Tibial nerve (tissue), 4 donors: Measurements from ENCODE around the gene UACA. TPM values are rescaled to one million over a fixed set of nuclear protein-coding genes. Genes with fewer than 3 reads are reported as not detected.

ENCODE experiments used
- DNase-seq, 2 donors: peaks; one replicate each; pipeline ENCODE4 v3.0.0-alpha.2; 2019; ENCODE audit warnings: low spot score in 2 of 2
- H3K27ac ChIP-seq, 4 donors: fragments of 200-600 bp; sonication (generic) in 3 of 4; one replicate each; pipeline ENCODE4 v1.5.1; 2017 to 2019; ENCODE audit warnings: mild to moderate bottlenecking in 1 of 4
- H3K27me3 ChIP-seq, 2 donors: fragments of 200-600 bp; sonication (generic) in 1 of 2; one replicate each; pipeline versions ENCODE4 v1.5.1 to v1.6.0; 2017 to 2019
- H3K36me3 ChIP-seq, 3 donors: fragments of 200-600 bp; sonication (generic); one replicate each; pipeline ENCODE4 v1.5.1; 2018 to 2019
- H3K4me1 ChIP-seq, 4 donors: fragments of 200-600 bp; sonication (generic) in 3 of 4; one replicate each; pipeline ENCODE4 v1.5.1; 2017 to 2019
- H3K4me3 ChIP-seq, 4 donors: fragments of 200-600 bp; sonication (generic) in 3 of 4; one replicate each; pipeline ENCODE4 v1.5.1; 2017 to 2019; ENCODE audit warnings: mild to moderate bottlenecking in 1 of 4, moderate library complexity in 1 of 4
- H3K9me3 ChIP-seq, 4 donors: fragments of 200-600 bp; sonication (generic) in 3 of 4; one replicate each; pipeline ENCODE4 v1.5.1; 2017 to 2019
- EP300 ChIP-seq, 2 donors: sonication (generic); formaldehyde crosslinking; IDR thresholded peaks; one replicate each; pipeline ENCODE4 v1.6.1; 2017; ENCODE audit warnings: antibody characterized with exemption in 2 of 2, mild to moderate bottlenecking in 1 of 2
- POLR2A ChIP-seq, 2 donors: fragments of 450-650 bp; IDR thresholded peaks; one replicate each; pipeline ENCODE4 v1.6.1; 2017; ENCODE audit warnings: antibody characterized with exemption in 2 of 2, mild to moderate bottlenecking in 2 of 2, moderate library complexity in 2 of 2
- WGBS, 2 donors: methylation state at CpG; one replicate each; pipeline ENCODE4 v1.1.5; 2018; 5-methylcytosine and 5-hydroxymethylcytosine counted together
- total RNA-seq, 4 donors: library from RNA; depleted of rRNA; stranded (reverse); fragments of >200 nt; gene quantifications; one replicate each; pipeline ENCODE4 v1.1.0, GENCODE V29; 2016
- TF ChIP-seq, protein P1 (sequence below), 5 experiments: fragments of 200-600 bp in 3 of 5; fragments of 450-650 bp in 2 of 5; sonication (generic) in 3 of 5; IDR thresholded peaks; one replicate each; pipeline ENCODE4 v1.5.1; 2016 to 2019; ENCODE audit warnings: antibody characterized with exemption in 5 of 5, mild to moderate bottlenecking in 3 of 5, moderate library complexity in 2 of 5

The UACA gene
- total RNA-seq, 4 donors from 2014 or later: 107 to 210 (median 168) TPM

DNA sequence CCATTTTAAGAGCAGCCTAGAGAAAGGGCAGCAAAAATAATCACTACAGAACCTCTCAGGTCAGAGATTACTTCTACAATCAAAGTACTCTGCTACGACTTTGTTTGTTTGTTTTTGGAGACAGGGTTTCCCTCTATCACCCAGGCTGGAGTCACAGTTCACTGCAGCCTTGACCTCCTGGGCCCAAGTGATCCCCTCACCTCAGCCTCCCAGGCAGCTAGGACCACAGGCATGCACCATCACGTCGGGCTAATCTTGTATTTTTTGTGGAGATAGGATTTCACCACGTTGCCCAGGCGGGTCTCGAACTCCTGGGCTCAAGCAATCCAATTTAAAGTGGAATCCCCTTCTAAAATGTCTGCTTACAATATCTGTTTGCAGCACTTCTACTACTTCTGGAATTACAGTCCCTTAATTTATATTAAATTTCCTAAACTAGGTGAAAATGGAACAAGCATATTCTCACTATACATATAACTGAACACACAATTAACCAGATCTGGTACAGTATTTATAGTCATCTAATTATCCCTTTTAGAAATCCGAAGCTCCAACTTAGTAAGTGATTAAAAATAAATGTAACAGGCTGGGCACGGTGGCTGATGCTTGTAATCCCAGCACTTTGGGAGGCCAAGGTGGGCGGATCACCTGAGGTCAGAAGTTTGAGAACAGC, 4.4 kb downstream of the UACA start:
- H3K4me1 ChIP-seq: peaks cover 0 to 79% (median 14%) of the 10 kb centered on the region in 4 donors
- no peaks in the 10 kb centered on the region for H3K27me3 ChIP-seq
- WGBS, 2 donors: 52 to 53% methylated on average over 9 of the region's 9 CpGs
- no peaks in the 10 kb centered on the region for H3K36me3 ChIP-seq
- no peaks in the 10 kb centered on the region for H3K9me3 ChIP-seq
- DNase-seq: no peak
- peak overlapping the region in 2 of 4 donors; percentile 47 to 60 for H3K27ac ChIP-seq
- TF ChIP-seq EP300 (IDR thresholded peaks at IDR 0.05) (no peak), POLR2A (IDR thresholded peaks at IDR 0.05) (no peak)
- TF ChIP-seq, protein P1, sequence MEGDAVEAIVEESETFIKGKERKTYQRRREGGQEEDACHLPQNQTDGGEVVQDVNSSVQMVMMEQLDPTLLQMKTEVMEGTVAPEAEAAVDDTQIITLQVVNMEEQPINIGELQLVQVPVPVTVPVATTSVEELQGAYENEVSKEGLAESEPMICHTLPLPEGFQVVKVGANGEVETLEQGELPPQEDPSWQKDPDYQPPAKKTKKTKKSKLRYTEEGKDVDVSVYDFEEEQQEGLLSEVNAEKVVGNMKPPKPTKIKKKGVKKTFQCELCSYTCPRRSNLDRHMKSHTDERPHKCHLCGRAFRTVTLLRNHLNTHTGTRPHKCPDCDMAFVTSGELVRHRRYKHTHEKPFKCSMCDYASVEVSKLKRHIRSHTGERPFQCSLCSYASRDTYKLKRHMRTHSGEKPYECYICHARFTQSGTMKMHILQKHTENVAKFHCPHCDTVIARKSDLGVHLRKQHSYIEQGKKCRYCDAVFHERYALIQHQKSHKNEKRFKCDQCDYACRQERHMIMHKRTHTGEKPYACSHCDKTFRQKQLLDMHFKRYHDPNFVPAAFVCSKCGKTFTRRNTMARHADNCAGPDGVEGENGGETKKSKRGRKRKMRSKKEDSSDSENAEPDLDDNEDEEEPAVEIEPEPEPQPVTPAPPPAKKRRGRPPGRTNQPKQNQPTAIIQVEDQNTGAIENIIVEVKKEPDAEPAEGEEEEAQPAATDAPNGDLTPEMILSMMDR (IDR thresholded peaks at IDR 0.05): no peak
- no peak overlapping the region for H3K4me3 ChIP-seq

DNA sequence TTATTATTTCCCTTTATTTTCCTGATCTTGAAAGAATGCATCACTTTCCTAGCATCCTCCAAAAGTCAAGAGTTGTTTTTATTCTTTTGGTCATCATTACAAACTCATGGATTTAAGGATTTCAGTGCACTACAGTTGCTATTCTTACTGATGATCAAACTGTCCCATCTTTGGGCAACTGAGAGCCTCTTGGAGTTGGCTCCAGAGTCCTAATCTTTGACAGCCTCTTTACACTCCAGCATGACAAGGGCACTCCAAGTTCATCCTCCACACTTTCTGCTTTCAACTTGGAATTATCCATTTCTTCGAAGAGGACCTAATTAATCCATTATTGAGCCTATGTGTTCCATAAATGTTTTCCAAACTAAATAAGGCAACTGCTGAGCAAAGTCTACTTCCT, 5.7 kb downstream of the UACA start:
- H3K36me3 ChIP-seq: no peaks in the 10 kb centered on the region
- TF ChIP-seq POLR2A (IDR thresholded peaks at IDR 0.05): no peak
- TF ChIP-seq, protein P1 (IDR thresholded peaks at IDR 0.05): no peak
- no peak overlapping the region for H3K4me3 ChIP-seq
- no peaks in the 10 kb centered on the region for H3K9me3 ChIP-seq
- DNase-seq: no peak
- 71 to 87% methylated on average over 1 of the region's 1 CpG for WGBS, 2 donors
- H3K27ac ChIP-seq: peak overlapping the region in 1 of 4 donors; percentile 2
- H3K4me1 ChIP-seq: peaks cover 0 to 92% (median 22%) of the 10 kb centered on the region in 4 donors
- H3K27me3 ChIP-seq: no peaks in the 10 kb centered on the region

DNA sequence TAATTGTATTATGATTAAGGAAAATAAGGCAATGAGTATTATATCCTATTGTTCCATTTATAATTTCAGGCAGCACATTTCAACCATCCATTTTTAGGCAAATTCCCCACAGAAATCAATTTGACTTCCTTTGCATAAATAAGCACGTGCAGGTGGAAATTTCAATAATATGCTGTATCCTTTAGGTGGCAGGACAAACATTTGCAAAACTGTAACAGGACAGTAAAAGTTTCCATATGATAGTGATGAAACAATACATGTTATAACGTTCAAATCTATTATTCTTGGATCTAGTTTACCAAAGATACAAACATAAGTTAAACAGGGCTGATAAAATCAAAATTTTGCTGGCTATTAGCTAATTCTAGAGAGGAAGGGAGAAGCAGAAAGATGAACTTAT, 8.5 kb downstream of the UACA start:
- 41 to 47% methylated on average over 2 of the region's 2 CpGs for WGBS, 2 donors
- H3K9me3 ChIP-seq: no peaks in the 10 kb centered on the region
- H3K36me3 ChIP-seq: no peaks in the 10 kb centered on the region
- no peak for TF ChIP-seq POLR2A (IDR thresholded peaks at IDR 0.05)
- TF ChIP-seq, protein P1 (IDR thresholded peaks at IDR 0.05): no peak
- no peak for TF ChIP-seq EP300 (IDR thresholded peaks at IDR 0.05)
- H3K4me1 ChIP-seq: peaks cover 3 to 99% (median 27%) of the 10 kb centered on the region in 4 donors
- peak overlapping the region in 2 of 4 donors; percentile 20 to 80 for H3K27ac ChIP-seq
- no peak for DNase-seq
- H3K27me3 ChIP-seq: no peaks in the 10 kb centered on the region
- H3K4me3 ChIP-seq: no peak overlapping the region

DNA sequence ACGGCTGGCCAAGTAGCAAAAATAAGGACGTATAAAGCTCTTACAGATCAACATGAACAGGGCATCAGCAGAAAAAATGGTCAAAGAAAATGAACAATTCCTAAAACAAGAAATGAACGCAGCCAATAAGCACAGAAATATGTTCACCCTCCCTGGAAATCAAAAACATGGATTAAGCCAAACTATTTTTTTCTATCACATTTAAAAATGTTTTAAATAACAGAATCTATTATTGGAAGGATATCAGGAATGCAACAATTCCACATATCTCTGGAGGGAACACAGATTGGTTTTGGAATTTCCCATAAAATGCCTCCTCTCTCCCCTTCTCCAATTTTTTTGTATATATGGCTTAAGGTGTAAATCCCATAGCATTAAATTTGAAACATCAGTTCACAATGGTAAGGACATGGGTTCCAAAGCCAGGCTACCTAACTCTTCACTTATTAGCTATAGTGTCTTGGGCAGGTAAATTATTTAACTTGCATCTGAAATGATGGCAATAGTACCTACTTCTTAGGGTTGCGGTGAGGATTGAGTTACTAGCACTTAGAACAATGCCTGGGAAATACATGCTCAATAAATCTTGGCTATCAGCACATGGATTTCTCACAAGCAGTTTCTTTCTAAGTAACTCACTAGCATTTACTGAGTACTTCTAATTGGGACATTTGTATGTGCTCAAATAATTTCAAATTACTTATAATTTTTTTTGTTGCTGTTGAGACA, 10.1 kb downstream of the UACA start:
- Histone ChIP-seq H3K4me3 (no peak overlapping the region), H3K27ac (peak overlapping the region in 3 of 4 donors; percentile 30 to 84 (median 80)), H3K4me1 (peaks cover 3 to 95% (median 29%) of the 10 kb centered on the region in 4 donors), H3K27me3 (no peaks in the 10 kb centered on the region), H3K9me3 (no peaks in the 10 kb centered on the region), H3K36me3 (no peaks in the 10 kb centered on the region)
- 44 to 45% methylated on average over 4 of the region's 4 CpGs for WGBS, 2 donors
- TF ChIP-seq, protein P1 (IDR thresholded peaks at IDR 0.05): no peak
- TF ChIP-seq EP300 (IDR thresholded peaks at IDR 0.05) (no peak), POLR2A (IDR thresholded peaks at IDR 0.05) (no peak)
- no peak for DNase-seq

DNA sequence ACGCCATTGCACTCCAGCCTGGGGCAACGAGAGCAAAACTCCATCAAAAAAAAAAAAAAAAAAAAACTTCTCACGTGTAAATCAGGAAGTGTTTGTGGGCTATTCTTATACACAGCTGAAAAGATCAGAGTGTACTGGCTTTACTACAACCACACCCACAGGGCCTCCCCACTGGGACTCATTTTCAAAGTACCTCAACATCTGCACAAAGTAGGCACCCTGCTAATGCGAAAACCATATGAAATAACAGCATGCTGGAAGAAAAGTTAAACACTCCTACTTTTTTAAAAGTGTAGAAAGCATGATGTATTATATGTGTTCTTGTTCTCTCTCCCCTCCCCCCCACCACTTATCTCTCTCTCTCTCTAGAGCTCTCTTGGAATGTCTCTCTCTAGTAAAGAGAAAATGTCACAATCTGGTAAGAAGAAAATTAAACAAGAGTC, 11.1 kb downstream of the UACA start:
- H3K4me3 ChIP-seq: no peak overlapping the region
- peaks cover 3 to 92% (median 27%) of the 10 kb centered on the region in 4 donors for H3K4me1 ChIP-seq
- no peaks in the 10 kb centered on the region for H3K27me3 ChIP-seq
- no peaks in the 10 kb centered on the region for H3K9me3 ChIP-seq
- 37 to 52% methylated on average over 4 of the region's 4 CpGs for WGBS, 2 donors
- H3K36me3 ChIP-seq: no peaks in the 10 kb centered on the region
- DNase-seq: peak; percentile 60 to 71
- TF ChIP-seq EP300 (IDR thresholded peaks at IDR 0.05) (peak; percentile 42 to 67), POLR2A (IDR thresholded peaks at IDR 0.05) (no peak)
- H3K27ac ChIP-seq: peak overlapping the region in 3 of 4 donors; percentile 80 to 84 (median 80)
